Colonic mucosa (tissue), 4 donors: ENCODE results near the gene TMEM108. TPM values are rescaled to one million over a fixed set of nuclear protein-coding genes. Genes with fewer than 3 reads are reported as not detected.

Experiments
- DNase-seq: peaks from one replicate; pipeline ENCODE4 v3.0.0-alpha.2; 2020
- H3K27ac ChIP-seq: fragments of 200-600 bp; one replicate; pipeline ENCODE4 v1.8.0; 2021
- H3K27me3 ChIP-seq: fragments of 200-600 bp; one replicate; pipeline ENCODE4 v1.8.0; 2021
- H3K36me3 ChIP-seq: fragments of 200-600 bp; one replicate; pipeline ENCODE4 v1.8.0; 2021
- H3K4me1 ChIP-seq: fragments of 200-600 bp; one replicate; pipeline ENCODE4 v1.8.0; 2021; ENCODE audit warnings: mild to moderate bottlenecking
- H3K4me3 ChIP-seq: fragments of 200-600 bp; one replicate; pipeline ENCODE4 v1.8.0; 2021
- H3K9ac ChIP-seq, 2 donors: one replicate each; pipeline ENCODE4 v1.7.0; 2013; ENCODE audit warnings: control low read depth in 2 of 2, low read depth in 2 of 2, low read length in 2 of 2
- H3K9me3 ChIP-seq: fragments of 200-600 bp; one replicate; pipeline ENCODE4 v1.8.0; 2021
- intact Hi-C: fragments of 100-400 bp; cut with DNase I; formaldehyde crosslinking; loops from one replicate; pipeline ENCODE4 v1.14.1; 2022
- total RNA-seq, 2 donors: library from RNA; stranded (reverse); fragmentation: NEBNext Ultra II Directional in 1 of 2; extraction: Animal tissue kit (Norgen Biotek cat#: 25700) in 1 of 2; gene quantifications; one replicate each; pipeline ENCODE4 v1.2.1, GENCODE V29; 2021
- TF ChIP-seq, protein P1 (sequence below): fragments of 200-600 bp; IDR thresholded peaks from one replicate; pipeline ENCODE4 v1.8.0; 2022; ENCODE audit warnings: antibody characterized with exemption, mild to moderate bottlenecking
- donor health status: healthy.
- donor health status: DM: no; HTN: no; CAD: no.
- donor health status: DM: no; HTN: no; CAD: no.

Gene TMEM108
- total RNA-seq, 2 donors from 2014 or later, result 0.20 to 0.82 TPM

DNA sequence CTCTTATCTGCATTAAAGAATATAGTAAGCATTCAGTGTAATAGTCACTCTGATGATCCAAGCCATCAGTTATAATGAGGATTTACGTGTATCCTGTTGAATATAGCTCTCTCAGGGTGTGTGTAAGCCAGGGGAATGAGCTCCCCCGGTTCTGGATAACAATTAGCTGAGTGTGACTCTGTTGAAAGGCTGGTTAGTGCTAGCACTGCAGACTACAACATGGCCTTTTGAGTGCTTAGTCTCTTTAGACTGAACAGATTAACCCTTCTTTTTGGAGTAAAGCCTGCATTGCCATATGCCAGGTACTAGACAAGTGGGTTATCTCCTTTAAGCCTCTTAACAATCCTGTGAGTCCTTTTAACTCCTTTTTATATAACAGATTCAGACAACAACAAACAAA, 119.5 kb downstream of the TMEM108 start:
- Histone ChIP-seq H3K27me3 (no peaks in the 10 kb centered on the region), H3K9ac (no peak overlapping the region), H3K4me1 (no peaks in the 10 kb centered on the region), H3K27ac (no peak overlapping the region), H3K4me3 (no peak overlapping the region), H3K9me3 (no peaks in the 10 kb centered on the region), H3K36me3 (no peaks in the 10 kb centered on the region)
- intact Hi-C loops, result no loop called here
- TF ChIP-seq, protein P1, sequence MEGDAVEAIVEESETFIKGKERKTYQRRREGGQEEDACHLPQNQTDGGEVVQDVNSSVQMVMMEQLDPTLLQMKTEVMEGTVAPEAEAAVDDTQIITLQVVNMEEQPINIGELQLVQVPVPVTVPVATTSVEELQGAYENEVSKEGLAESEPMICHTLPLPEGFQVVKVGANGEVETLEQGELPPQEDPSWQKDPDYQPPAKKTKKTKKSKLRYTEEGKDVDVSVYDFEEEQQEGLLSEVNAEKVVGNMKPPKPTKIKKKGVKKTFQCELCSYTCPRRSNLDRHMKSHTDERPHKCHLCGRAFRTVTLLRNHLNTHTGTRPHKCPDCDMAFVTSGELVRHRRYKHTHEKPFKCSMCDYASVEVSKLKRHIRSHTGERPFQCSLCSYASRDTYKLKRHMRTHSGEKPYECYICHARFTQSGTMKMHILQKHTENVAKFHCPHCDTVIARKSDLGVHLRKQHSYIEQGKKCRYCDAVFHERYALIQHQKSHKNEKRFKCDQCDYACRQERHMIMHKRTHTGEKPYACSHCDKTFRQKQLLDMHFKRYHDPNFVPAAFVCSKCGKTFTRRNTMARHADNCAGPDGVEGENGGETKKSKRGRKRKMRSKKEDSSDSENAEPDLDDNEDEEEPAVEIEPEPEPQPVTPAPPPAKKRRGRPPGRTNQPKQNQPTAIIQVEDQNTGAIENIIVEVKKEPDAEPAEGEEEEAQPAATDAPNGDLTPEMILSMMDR, result no peak
- no peak for DNase-seq

DNA sequence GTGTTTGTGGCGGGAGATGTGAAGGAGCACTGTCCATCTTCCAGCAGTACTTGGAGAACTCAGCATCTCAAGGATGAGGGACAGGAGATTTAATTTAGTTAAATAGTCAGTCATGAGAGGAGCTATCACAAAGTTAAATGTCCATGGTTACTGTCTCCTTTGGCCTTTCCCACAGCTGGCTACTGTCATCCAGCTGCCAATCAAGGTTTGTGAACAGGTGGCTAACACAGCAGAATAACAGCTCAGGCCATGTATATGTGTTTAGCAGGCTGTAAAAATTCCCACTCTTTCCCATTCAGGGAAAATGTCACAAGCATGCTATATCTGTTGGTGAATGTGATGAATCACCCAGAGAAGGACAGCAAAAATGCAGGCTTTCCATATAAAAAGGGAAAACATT, 120.5 kb downstream of the TMEM108 start:
- Histone ChIP-seq H3K4me1 (no peaks in the 10 kb centered on the region), H3K27ac (no peak overlapping the region), H3K9ac (no peak overlapping the region), H3K4me3 (no peak overlapping the region), H3K9me3 (no peaks in the 10 kb centered on the region), H3K36me3 (no peaks in the 10 kb centered on the region), H3K27me3 (no peaks in the 10 kb centered on the region)
- intact Hi-C loops, result no loop called here
- no peak for DNase-seq
- TF ChIP-seq, protein P1, result no peak

DNA sequence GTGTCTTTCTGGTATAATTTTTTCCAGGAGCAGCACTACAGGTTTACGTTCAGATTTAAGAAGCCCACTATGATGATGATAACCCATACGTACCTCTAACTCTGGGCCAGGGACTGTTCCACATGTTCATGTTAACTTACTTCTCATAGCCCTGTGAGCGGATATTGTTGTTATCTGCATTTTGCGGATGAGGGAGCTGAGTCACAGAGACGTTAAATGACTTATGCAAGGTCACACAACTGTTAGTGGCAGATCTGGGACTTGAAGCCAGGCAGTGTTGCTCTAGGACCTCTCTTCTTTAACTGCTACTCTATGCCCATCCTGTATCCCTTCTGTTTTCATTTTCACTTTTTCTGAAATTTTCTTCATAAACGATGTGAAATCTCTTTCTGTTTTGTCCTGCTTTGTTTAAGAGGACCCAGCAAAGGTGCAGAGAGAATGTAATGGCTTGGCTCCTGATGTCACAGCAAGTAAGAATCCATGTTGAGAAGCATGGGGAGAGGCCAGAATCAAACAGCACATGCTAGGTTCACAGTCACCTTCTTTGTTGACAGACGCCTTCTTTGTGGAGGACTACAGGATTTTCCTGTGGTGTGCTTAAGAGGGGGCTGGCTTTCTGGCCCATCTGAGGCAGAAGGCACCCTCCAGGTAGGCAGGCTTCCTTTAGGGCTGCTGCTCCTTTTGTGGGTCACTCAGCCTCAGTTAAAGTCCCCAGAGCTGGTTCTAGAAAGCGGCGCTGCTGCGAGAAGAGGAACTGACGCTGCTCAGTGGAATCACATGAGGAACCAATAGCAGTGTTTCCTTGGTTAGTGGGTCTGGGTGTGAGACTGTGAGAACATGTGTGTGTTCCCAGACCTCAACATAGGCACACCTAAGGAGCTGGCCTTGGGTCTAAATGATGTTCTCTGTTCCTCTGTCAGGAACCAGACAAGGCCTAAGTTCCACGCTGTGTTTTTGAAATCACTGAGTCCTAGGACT, 121.6 kb downstream of the TMEM108 start:
- H3K4me3 ChIP-seq, result no peak overlapping the region
- H3K9me3 ChIP-seq, result no peaks in the 10 kb centered on the region
- TF ChIP-seq, protein P1, result no peak
- H3K4me1 ChIP-seq, result no peaks in the 10 kb centered on the region
- intact Hi-C loops, result no loop called here
- DNase-seq, result no peak
- H3K36me3 ChIP-seq, result no peaks in the 10 kb centered on the region
- H3K27ac ChIP-seq, result no peak overlapping the region
- H3K27me3 ChIP-seq, result no peaks in the 10 kb centered on the region
- no peak overlapping the region for H3K9ac ChIP-seq

DNA sequence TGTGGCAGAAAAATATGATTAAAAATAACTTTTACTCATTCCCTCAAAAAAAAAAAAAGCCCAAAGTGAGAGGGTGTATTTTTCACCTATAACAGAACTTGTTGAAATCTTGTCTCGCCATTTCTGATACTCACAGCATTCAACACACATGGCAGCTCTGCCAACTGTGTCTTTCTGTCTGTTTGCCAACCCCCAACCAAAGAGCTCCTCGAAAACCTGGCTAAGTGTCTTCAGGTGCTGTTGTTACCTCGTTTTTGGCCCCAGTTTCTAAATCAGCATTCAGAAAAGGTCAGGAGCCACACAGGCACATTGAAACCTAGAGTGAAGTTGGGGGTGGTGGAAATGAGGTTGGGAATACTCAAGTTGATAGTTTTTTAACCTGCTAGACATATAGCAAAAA, 123.5 kb downstream of the TMEM108 start:
- Histone ChIP-seq H3K9me3 (no peaks in the 10 kb centered on the region), H3K36me3 (no peaks in the 10 kb centered on the region), H3K27me3 (no peaks in the 10 kb centered on the region), H3K27ac (no peak overlapping the region), H3K9ac (no peak overlapping the region), H3K4me1 (no peaks in the 10 kb centered on the region), H3K4me3 (no peak overlapping the region)
- no peak for DNase-seq
- intact Hi-C loops, result no loop called here
- TF ChIP-seq, protein P1, result no peak

DNA sequence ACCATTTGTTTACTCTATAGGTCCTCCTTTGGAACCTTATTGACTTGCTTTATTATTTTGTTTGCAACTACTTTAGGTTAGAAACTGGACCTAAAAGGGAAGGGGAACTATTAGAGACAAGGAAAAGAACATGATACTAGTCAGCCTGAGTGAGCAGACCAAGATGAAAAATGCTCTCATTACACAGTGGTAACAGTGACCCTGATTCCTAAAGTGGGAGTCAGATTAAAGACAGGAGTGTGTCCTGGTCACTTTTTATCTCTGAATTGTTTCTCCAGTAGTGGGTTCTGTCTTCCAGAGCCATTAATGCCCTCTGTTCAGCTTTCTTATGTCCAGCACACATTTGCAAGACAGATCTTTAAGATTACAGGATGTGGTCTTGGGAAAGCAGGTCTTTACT, 124.1 kb downstream of the TMEM108 start:
- Histone ChIP-seq H3K4me1 (no peaks in the 10 kb centered on the region), H3K27ac (no peak overlapping the region), H3K36me3 (no peaks in the 10 kb centered on the region), H3K9ac (no peak overlapping the region), H3K4me3 (no peak overlapping the region), H3K27me3 (no peaks in the 10 kb centered on the region), H3K9me3 (no peaks in the 10 kb centered on the region)
- TF ChIP-seq, protein P1, result no peak
- DNase-seq, result no peak
- intact Hi-C loops, result no loop called here
